ENCODE data around the gene PSEN1.

PSEN1 gene

DNA sequence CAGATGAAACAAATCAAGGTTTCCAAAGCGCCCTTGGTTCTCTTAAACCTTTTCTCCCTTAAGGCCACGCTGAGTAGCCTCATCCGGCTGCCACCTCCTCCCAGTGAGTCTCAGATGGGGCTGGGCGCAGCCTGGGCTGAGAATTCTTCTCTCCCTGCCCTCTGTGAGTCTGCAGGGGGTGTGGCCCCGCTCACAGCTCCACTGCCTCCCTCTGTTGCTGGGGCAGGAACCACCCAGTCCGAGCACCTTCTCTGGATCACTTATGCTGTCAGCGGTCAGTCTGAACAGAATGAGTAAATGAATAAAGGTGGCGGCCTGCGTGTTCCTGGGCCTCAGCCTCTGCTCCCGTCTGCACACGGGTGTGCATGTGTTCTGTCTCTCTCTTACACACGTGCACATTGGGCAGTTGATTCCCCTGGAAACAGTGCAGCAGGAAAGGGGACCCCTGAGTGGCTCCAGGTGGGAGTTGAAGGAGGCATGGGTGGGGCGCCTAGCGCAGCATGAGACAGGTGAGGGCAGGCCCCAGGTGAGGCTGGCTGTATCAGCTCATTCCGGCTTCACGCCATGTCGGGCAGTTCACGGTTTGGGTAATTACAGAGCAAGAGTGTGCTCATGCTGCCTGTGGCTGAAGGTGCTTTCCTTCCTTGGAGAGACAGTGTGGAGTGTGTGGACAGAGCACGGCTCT is 105.3 kb downstream of the PSEN1 start:
- DNase-seq, result no peak

DNA sequence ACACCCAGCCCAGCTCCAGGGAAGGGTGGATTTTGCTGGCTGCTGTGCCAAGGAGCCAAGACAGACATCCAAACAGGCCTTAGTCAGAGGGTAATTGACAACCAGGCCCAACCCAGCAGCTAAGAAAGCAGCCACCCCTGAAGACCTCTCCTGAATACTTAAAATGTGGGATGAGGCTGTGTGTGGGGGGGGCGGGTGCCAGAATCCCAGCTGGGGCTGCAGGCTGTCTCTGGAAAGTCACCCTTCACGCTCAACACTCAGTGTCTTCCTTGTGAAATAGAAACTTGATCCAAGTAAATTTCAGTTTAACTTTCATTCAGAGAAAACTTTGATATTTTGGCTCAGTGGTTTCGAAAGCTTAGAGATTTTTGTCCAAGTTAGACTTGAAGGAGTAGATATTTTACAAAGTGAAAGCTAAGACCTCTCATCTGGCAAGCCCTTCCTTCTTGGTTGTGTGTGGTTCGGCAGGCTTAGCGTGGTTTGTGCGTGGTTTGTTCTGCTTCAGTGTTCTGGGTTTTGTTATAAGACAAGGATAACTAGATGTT is 106.1 kb downstream of the PSEN1 start:
- no peak for DNase-seq

DNA sequence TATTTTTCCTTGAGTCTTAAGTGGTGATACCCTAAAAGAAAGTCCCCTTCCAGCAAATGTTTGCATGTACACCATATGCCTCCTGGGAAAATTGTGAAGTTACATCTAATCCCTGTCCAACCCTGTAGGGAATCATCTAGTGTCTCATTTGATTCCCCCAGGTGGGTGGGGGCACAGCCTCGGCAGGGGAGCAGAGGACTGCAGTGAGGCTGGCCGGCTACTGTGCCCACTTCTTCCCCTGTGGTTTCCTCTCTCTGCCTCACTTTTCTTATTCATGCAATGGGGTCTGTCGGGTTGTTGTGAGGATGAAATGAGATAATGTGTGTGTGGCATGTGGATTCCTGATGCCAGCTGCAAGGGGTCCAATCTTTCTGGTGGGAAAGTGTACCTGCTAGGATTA is 107.0 kb downstream of the PSEN1 start:
- no peak for DNase-seq

DNA sequence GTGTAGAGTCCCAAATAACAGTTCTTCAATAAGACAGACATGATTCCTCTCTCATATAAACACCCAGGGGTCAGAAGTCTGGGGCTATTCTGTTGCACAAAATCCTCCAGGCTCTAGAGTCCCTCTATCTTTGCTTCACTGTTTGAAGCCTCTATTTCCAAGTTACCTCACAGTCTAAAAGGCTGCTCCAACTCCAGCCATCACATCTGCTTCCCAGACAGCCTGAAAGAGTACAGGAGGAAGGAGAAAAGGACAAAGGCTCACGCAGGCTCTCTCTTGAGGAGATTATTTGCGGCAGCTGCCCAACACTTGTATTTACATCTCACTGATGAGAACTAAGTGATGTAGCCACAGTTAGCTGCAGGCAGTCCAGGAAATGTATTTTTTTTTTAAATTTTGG is 107.4 kb downstream of the PSEN1 start:
- DNase-seq, result no peak

DNA sequence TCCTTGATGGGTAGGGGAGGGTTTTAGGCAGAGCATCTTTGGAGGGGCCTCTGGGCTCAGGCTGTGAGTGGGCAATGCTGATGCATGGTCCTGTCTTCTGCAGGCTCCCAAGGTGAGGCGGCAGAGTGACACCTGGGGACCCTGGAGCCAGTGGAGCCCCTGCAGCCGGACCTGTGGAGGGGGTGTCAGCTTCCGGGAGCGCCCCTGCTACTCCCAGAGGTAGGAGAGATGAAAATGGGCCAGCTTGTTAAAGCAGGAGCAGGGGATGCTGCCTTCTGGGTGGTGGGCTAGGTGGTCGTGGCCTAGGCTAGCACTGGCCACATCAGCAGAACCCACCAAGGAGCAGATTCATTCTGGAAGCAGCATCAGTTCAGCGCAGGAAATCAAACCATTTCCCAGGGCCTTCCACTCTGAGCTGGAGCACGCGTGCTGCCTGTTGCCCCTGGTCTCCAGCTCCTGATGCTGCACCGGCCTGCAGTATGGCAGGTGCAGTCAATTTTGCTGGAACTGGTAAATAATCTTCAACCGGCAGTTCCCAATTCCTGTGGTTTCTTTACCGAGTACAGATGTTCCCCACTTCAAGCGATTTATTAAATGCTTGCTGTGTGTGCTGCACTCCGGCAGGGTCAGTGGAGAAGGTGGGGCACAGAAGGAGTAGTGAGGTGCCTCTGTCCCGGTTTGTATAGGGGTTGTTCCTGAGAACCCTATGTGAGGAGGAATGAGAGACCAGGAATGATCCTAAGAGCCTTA is 108.4 kb downstream of the PSEN1 start:
- DNase-seq, result no peak

DNA sequence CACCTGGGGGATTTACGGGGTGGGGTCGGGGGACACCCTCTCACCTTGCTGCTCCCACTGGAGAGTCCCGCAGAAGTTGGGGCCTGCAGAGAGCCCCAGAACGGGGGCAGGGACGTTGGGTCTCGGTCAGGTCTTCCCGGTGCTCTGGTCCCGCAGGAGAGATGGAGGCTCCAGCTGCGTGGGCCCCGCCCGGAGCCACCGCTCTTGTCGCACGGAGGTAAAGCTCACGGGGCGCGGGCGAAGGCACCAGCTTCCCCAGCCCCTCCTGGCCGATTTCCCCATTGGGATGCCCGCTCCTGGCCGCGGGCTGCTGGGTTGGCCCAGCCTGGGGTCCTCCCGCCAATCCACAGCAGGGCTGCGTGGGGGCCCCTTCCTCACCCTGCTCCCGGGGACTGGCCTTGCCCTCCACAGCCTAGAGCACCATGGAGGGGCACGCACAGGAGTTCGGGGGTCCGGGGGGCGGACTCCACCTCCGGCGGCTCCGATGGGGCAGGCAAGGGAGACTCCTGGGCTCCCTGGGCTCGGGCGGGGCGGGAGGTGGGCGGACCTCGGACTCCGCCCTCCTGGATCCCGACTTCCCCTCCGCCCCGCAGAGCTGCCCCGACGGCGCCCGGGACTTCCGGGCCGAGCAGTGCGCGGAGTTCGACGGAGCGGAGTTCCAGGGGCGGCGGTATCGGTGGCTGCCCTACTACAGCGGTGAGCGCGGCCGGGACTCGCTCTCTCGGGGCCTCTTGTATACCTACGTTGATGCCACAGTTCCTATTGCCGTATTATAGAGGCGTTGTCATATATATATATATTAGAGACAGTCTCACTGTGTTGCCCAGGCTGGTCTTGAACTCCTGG is 109.4 kb downstream of the PSEN1 start:
- DNase-seq, result peak; percentile 63

DNA sequence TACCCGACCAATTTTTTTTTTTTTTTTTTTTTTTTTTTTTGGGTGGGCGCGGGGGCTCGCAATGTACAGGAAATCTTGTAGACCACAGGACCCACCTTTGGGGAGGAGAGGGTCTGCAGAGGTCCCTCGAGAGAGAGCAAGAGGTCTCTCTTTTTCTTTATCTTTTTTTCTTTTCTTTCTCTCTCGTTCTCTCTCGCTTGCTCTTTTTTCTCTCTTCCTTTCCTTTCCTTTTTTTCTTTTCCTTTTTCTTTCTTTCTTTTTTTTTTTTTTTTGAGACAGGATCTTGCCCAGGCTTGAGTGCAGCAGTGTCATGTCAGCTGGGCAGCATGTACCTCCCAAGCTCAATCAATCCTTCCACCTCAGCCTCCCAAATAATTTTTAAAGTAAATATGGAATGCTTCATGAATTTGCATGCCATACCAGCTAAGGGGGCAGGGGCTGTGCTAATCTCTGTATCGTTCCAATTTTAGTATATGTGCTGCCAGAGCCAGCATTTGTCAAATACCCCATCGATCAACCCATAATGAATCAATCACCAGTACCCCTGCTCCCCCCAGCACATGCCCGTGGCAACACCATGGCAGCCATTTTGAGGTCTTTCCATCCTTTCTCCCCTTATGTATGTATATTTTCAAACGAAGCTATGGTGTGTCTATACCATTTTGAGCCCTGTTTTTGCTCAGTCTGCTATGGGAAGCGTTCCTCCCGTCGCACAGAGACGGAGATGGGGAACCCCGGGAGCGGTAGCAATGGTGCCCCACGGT is 110.3 kb downstream of the PSEN1 start:
- DNase-seq, result no peak

DNA sequence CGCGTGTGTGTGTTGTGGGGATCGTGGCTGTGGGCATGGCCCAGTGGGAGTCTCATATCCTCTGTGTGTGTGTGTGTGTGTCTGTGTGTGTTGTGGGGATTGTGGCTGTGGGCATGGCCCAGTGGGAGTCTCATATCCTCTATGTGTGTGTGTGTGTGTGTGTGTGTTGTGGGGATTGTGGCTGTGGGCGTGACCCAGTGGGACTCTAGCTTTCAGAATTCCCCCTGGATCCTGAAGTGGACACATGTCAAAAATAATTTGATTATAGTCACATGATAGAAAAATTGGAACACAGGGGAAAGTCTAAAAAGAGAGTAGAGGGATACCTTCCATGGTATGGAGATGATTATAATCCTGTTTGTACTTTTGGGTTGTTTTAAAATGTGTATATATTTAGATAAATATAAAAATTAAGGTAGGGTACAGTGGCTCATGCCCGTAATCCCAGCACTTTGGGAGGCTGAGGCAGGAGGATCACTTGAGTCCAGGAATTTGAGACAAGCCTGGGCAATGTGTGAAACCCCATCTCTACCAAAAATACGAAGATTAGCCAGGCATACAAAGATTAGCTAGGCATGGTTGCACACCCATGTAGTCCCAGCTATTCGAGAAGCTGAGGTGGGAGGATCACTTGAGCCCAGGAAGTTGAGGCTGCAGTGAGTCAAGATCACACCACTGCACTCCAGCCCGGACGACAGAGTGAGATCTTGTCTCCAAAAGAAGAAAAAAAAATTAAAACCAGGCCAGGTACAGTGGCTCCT is 112.0 kb downstream of the PSEN1 start:
- DNase-seq, result no peak

DNA sequence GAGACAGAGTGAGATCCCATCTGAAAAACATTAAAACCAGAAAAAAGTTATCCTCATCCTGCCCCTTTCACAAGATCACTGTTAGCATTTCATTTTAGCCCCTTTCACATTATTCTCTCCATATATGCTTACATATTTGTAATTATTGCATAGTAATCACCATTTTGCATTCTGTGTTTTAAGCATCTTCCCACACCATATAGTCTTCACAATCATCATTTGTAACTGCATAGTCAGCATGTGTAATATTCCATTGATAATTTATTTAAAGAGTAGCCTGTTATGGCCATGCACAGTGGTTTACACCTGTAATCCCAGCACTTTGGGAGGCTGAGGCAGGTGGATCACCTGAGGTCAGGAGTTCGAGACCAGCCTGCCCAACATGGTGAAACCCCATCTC is 112.8 kb downstream of the PSEN1 start:
- DNase-seq, result no peak

DNA sequence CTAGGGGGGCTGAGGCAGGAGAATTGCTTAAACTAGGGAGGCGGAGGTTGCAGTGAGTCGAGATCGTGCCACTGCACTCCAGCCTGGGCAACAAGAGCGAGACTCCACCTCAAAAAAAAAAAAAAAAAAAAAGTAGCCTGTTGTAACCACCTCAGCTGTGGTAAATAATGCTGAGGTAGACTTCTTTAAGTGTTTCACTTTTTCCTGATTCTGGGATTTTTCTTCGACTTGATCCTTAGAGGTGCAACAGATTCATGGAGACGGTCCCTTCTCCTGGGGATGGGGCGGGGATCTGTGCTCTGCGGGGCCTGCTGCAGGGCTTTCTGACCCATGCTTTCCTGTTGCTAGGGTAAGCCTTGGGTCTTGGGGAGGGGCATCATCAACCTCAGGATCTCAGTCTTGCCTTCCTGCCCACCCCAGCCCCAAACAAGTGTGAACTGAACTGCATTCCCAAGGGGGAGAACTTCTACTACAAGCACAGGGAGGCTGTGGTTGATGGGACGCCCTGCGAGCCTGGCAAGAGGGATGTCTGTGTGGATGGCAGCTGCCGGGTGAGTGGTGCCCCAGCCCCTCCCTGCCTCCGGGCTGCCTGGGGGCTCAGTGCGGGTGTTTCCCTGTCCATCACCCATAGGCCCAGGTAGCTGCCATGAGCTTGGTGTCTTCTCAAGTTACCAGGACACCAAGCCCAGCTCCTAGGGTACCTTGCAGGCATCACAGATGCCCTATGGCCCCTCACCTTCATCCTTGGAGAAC is 113.4 kb downstream of the PSEN1 start:
- DNase-seq, result no peak

DNA sequence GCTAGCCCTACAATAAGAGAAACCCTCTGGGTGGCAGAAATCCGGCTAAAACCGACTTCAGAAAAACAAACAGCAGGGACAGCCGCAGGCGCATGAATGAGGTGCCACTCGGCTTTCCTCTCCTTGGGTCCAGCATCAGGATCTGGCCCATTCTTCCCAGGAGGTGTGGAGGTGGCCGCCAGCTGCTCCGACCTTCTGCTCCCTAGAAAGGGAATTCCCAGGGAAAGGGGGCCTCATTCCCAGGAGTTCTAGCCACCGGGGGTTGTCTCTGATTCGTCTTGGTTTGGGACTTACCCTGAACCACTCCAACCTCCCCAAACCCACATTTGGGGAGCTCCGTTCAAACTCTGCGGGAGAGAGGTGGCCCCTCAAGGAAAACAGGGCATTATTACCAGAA is 114.0 kb downstream of the PSEN1 start:
- DNase-seq, result no peak

DNA sequence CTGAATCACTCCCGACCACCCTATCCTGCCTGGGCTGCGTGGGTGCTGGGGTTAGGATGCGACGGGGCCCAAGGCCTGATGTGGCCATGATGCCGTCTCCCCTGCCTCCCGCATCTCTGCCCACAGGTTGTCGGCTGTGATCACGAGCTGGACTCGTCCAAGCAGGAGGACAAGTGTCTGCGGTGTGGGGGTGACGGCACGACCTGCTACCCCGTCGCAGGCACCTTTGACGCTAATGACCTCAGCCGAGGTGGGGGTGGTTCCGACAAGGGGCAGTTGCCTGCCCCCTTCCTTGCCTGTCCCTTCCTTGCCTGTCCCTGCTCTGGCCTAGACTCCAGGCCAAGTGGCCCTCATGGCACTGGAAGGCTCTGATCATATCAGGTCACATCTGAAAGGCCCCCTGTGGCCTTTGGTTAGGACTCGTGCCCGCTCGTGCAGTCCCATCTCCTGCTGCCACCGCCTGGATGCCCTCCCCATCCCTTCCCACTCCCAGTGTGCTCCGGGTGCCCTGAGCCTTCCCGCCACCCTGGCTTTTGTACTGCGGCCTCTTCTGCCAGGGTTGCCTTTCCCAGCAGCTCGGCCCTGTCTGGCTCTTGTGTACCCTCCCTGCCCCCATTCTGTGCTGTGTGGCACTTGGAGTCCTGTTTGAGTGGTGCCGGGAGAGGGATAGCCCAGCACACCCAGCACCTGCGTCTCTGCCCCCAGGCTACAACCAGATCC is 114.6 kb downstream of the PSEN1 start:
- no peak for DNase-seq

DNA sequence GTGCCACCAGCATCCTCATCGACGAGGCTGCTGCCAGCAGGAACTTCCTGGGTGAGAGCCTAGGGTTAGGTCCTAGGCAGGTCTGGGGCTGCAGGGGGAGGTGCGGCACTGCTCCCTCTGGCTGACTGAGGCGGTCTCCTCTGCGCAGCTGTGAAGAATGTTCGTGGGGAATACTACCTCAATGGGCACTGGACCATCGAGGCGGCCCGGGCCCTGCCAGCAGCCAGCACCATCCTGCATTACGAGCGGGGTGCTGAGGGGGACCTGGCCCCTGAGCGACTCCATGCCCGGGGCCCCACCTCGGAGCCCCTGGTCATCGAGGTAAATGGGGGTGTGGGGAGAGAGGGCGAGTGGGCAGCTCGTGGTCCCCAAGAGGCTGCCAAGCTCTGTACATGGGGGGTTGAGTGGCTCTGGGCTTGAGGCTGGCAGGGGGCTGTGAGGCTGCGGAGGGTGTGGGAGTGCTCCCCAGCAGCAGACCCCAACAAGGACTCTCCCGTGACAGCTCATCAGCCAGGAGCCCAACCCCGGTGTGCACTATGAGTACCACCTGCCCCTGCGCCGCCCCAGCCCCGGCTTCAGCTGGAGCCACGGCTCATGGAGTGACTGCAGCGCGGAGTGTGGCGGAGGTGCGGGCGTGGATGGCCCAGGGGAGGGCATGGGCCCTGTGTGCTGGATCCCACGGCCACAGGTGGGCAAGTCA is 115.4 kb downstream of the PSEN1 start:
- DNase-seq, result no peak

DNA sequence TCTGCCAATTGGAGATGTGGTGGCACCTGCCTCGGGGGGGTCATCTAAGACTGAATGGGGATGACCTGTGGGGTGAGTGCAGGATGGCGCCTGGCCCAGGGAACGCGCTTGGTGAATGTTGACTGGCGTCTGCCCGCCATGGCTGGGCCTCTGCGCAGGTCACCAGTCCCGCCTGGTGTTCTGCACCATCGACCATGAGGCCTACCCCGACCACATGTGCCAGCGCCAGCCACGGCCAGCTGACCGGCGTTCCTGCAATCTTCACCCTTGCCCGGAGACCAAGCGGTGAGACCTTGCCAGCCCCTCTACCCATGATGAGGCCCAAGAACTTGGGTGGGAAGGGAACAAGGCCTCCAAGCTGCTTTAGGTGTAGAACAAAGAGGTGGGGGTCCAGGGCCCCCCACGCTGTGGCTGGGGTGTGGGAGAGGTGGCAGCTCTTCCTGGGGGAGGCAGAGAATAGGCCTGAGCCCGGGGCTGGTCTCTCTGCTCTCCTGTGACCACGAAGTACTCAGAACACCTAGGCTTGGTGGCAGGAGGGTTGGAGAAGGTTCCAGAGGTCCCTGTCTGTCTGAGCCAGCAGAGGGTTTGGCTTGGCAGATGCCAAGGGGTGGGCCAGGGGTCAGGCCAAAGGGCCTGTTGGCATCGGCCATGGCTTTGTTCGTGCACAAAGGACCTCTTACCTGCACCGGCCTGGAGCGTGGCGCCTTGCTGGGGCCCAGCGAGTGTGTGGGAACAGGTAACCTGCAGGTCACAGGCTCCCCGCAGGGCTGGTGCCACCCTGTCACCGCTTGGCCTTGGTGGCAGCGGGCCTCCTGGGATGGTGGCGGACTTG is 116.4 kb downstream of the PSEN1 start:
- DNase-seq, result no peak

DNA sequence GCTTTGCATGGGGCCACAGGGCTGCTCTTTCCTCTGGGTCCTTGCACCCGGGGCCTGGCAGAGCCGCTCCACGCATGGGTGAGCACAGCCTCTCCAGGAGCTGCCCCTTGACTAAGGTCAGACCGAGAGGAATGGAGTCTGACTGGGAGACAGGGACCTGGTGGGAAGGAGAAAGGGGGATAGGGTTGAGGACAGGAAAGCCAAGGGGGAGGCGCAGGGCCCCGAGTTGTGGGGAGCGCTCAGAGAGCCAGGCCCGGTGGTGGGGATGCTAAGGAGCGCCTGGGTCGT is 117.0 kb downstream of the PSEN1 start:
- DNase-seq, result no peak

DNA sequence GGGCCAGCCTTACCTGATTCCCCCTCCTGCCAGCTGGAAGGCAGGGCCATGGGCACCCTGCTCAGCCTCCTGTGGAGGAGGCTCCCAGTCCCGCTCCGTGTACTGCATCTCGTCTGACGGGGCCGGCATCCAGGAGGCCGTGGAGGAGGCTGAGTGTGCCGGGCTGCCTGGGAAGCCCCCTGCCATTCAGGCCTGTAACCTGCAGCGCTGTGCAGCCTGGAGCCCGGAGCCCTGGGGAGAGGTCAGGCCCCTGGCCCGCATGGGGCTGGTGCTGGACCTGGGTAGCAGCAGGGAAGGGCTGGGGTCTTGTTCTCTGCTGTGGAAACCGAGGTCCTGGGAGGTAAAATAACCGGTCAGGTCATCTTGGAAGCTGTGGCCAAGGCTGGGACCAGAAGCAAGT is 117.4 kb downstream of the PSEN1 start:
- DNase-seq, result no peak

DNA sequence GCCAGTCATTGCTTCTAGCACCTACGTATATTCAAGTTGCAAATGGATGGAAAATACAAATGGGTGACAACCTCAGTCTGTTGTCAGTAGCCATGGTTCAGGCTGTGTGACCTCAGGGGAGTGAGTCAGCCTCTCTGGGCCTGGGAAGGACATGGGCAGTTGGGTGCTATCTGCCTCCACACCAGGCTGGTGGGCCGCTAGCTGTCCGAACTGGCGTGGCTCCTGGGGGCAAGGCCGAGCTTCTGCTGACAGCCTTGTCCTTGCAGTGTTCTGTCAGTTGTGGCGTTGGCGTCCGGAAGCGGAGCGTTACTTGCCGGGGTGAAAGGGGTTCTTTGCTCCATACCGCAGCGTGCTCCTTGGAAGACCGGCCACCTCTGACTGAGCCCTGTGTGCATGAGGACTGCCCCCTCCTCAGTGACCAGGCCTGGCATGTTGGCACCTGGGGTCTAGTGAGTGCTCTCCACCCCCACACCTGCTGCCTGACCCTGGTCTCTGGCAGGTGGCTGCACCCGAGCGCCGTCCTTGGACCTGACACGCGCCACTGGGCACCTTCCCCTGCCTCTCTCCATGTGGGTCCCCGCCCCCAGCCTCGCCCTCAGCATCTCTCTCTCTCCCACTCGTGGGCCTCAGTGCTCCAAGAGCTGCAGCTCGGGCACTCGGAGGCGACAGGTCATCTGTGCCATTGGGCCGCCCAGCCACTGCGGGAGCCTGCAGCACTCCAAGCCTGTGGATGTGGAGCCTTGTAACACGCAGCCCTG is 118.1 kb downstream of the PSEN1 start:
- no peak for DNase-seq

DNA sequence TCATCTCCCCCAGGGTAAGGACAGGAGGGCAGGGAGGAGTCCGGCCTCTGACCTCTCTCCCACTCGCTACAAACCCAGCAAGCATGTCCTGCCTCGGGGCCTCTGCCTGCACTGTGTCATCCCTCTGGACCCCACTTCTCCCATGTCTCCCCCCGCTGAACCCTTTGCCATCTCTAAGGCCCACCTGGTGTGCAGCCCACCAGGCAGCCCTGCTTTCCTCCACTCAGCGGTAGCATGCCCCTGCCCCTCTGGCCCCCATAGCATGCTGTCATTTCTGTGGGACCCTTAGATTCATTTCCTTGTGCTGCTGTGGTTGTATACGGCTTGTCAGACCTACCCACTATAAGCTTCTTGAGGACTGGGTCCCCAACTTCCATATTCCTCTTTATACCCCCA is 118.7 kb downstream of the PSEN1 start:
- DNase-seq, result no peak
